ENCODE measurements around the gene SYNGAP1. TPM values are rescaled to one million over a fixed set of nuclear protein-coding genes. Genes with fewer than 3 reads are reported as not detected.
"Not testable (repeated sequence)": the region's sequence is repeated elsewhere in the genome, so short reads cannot be mapped to it uniquely, and the experiment has no call there.

SYNGAP1 gene
- total RNA-seq = 10 to 100 TPM in 1 of 2 donors, 1 to 10 TPM in 1; 6.1 to 24.8 TPM

- intact Hi-C loops (cut with DNase I) = loop anchor here (10.0 kb wide), 1 partner anchor 445 kb away; no protein-coding TSS in a partner anchor
- TF ChIP-seq POLR2AphosphoS5 (IDR thresholded peaks at IDR 0.05) = no peak
- no peak for TF ChIP-seq POLR2A (IDR thresholded peaks at IDR 0.05)
- no peak for TF ChIP-seq CTCF (IDR thresholded peaks at IDR 0.05)
- no peaks in the 10 kb centered on the region for H3K36me3 ChIP-seq
- H3K27me3 ChIP-seq (replicated peaks; ENCODE audit: insufficient read depth) = no peaks in the 10 kb centered on the region
- 3% methylated on average over 22 of the region's 22 CpGs for WGBS
- H3K4me1 ChIP-seq (replicated peaks) = peaks cover 7% of the 10 kb centered on the region
- DNase-seq (ENCODE audit: low spot score) = no peak
- no peaks in the 10 kb centered on the region for H3K9me3 ChIP-seq
- H3K4me3 ChIP-seq = peak within 1 kb of the TSS; percentile 4 to 6
- H3K27ac ChIP-seq = peak within 1 kb of the TSS; percentile 93 to 95
Measured at GRCh38 chr6:33419580-33420490, at the start of gene SYNGAP1. SYNGAP1 (plus strand) TSS chr6:33420065; CDS start chr6:33420265, 200 bp downstream.

GRCh38 chr6:33371901-33372300, 48.0 kb upstream of the SYNGAP1 start:
- peaks cover 18% of the 10 kb centered on the region for H3K4me1 ChIP-seq (replicated peaks)

GRCh38 chr6:33372526-33373123, 47.2 kb upstream of the SYNGAP1 start:
- Histone ChIP-seq H3K4me3 (no peak overlapping the region), H3K27me3 (replicated peaks; ENCODE audit: insufficient read depth) (no peaks in the 10 kb centered on the region), H3K27ac (peak overlapping the region; percentile 41 to 76), H3K9me3 (no peaks in the 10 kb centered on the region), H3K4me1 (replicated peaks) (peaks cover 18% of the 10 kb centered on the region), H3K36me3 (no peaks in the 10 kb centered on the region)
- no peak for DNase-seq (ENCODE audit: low spot score)
- 38% methylated on average over 5 of the region's 5 CpGs for WGBS
- intact Hi-C loops (cut with DNase I) = no loop called here
- TF ChIP-seq CTCF (IDR thresholded peaks at IDR 0.05) (no peak), POLR2AphosphoS5 (IDR thresholded peaks at IDR 0.05) (no peak), POLR2A (IDR thresholded peaks at IDR 0.05) (no peak)

More at GRCh38 chr6:33371901-33372300, 48.0 kb upstream of the SYNGAP1 start:
- DNase-seq (ENCODE audit: low spot score); intact Hi-C loops (cut with DNase I); H3K9me3 ChIP-seq; H3K4me3 ChIP-seq; H3K27me3 ChIP-seq (replicated peaks; ENCODE audit: insufficient read depth); H3K36me3 ChIP-seq; H3K27ac ChIP-seq: not testable (repeated sequence)
- 84% methylated on average over 8 of the region's 8 CpGs for WGBS

GRCh38 chr6:33373960-33374910, 45.6 kb upstream of the SYNGAP1 start:
- peak overlapping the region in 1 of 2 donors; percentile 13 for H3K4me3 ChIP-seq
- peak; percentile 62 for TF ChIP-seq POLR2AphosphoS5 (IDR thresholded peaks at IDR 0.05)
- TF ChIP-seq CTCF (IDR thresholded peaks at IDR 0.05) = no peak
- no peak for TF ChIP-seq POLR2A (IDR thresholded peaks at IDR 0.05)
- peaks cover 18% of the 10 kb centered on the region for H3K4me1 ChIP-seq (replicated peaks)
- H3K27me3 ChIP-seq (replicated peaks; ENCODE audit: insufficient read depth) = no peaks in the 10 kb centered on the region
- H3K9me3 ChIP-seq = no peaks in the 10 kb centered on the region
- no peak for DNase-seq (ENCODE audit: low spot score)
- no peaks in the 10 kb centered on the region for H3K36me3 ChIP-seq
- peak overlapping the region; percentile 35 to 76 for H3K27ac ChIP-seq
- WGBS = 42% methylated on average over 8 of the region's 8 CpGs
- intact Hi-C loops (cut with DNase I) = no loop called here

Measured in prostate gland (tissue), 2 donors.